GM03348 (cell line): ENCODE data around the gene SERAC1.
"Not testable (repeated sequence)": the region's sequence is repeated elsewhere in the genome, so short reads cannot be mapped to it uniquely, and the experiment has no call there.

ENCODE experiments used
- DNase-seq: peaks from one replicate; pipeline ENCODE4 v3.0.0; 2012; ENCODE audit warnings: low spot score

SERAC1 gene

GRCh38 chr6:158168040-158168289 lies at the start of gene SERAC1:
TSS of gene SERAC1 (minus strand) at chr6:158168262. CDS start at chr6:158158363, 9,899 bp downstream.
- DNase-seq = no peak

GRCh38 chr6:158213925-158214674 lies 46.0 kb upstream of the SERAC1 start:
- DNase-seq = peak; percentile 80

GRCh38 chr6:158211273-158212055 lies 43.4 kb upstream of the SERAC1 start:
- DNase-seq = peak; percentile 47

- DNase-seq = not testable (repeated sequence)
Measured at GRCh38 chr6:158209582-158210333, 41.7 kb upstream of the SERAC1 start.

- DNase-seq = not testable (repeated sequence)
Measured at GRCh38 chr6:158208226-158209030, 40.4 kb upstream of the SERAC1 start.

- no peak for DNase-seq
Measured at GRCh38 chr6:158207422-158207788, 39.3 kb upstream of the SERAC1 start.

- DNase-seq = no peak
Measured at GRCh38 chr6:158206740-158207421, 38.8 kb upstream of the SERAC1 start.

- DNase-seq = no peak
Measured at GRCh38 chr6:158205169-158205944, 37.3 kb upstream of the SERAC1 start.

GRCh38 chr6:158198461-158198860 lies 30.4 kb upstream of the SERAC1 start:
- DNase-seq = no peak

- DNase-seq = no peak
Measured at GRCh38 chr6:158194487-158195280, 26.6 kb upstream of the SERAC1 start.

GRCh38 chr6:158191761-158192160 lies 23.7 kb upstream of the SERAC1 start:
- DNase-seq = no peak

- no peak for DNase-seq
Measured at GRCh38 chr6:158191032-158191431, 23.0 kb upstream of the SERAC1 start.

GRCh38 chr6:158188591-158188990 lies 20.5 kb upstream of the SERAC1 start:
- no peak for DNase-seq

- peak; percentile 55 for DNase-seq
Measured at GRCh38 chr6:158185729-158186456, 17.8 kb upstream of the SERAC1 start.

GRCh38 chr6:158184608-158185007 lies 16.5 kb upstream of the SERAC1 start:
- DNase-seq = peak; percentile 21

- DNase-seq = not testable (repeated sequence)
Measured at GRCh38 chr6:158183174-158183972, 15.3 kb upstream of the SERAC1 start.

- DNase-seq = not testable (repeated sequence)
Measured at GRCh38 chr6:158177712-158178111, 9.7 kb upstream of the SERAC1 start.

- DNase-seq = peak; percentile 16
Measured at GRCh38 chr6:158175111-158175510, 7.0 kb upstream of the SERAC1 start.
